DMS 273 (cell line): ENCODE data around the gene TNFRSF4.

Experiments
- DNase-seq: peaks from one replicate; lab custom pipeline; 2025; ENCODE audit not compliant: unreplicated experiment; lab: John Stamatoyannopoulos, UW

Gene TNFRSF4

GRCh38 chr1:1219341-1219740 lies 5.4 kb upstream of the TNFRSF4 start:
- no peak for DNase-seq

- no peak for DNase-seq
Observed at GRCh38 chr1:1218524-1219200, 4.7 kb upstream of the TNFRSF4 start.

GRCh38 chr1:1217621-1218523 lies 3.9 kb upstream of the TNFRSF4 start:
- DNase-seq: no peak

- no peak for DNase-seq
Observed at GRCh38 chr1:1216770-1217620, 3.0 kb upstream of the TNFRSF4 start.

GRCh38 chr1:1215881-1216605 lies 2.1 kb upstream of the TNFRSF4 start:
- no peak for DNase-seq

DNA sequence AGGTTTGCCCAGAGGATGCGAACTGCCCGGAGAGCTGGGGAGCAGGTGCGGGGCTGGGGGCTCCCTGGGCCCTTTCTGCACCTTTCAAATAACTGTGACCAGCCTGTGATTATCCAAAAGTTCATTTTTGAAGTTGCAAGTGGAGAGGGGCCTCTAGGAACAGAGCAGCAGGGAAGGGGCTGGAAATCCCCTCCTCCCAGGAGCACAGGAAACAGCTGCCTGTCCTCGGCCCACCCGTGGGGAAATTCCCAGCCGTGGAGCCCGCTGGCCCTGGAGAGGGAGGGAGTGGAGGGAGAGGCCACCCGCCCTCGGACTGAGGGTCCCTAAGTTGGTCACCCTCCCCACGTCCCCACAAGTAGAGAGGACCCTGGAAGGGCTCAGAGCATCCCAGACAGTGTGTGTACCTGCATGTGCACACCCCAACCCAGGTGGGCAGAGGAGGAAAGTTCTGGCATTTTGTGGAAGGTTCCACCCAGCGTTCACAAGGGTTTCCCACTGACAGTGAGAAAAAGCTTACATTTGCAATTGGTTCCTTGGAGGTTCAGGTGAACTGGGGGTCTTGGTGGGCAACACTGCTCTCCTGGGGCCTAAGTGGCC lies 1.2 kb upstream of the TNFRSF4 start:
- no peak for DNase-seq

GRCh38 chr1:1212780-1213344 lies 1.1 kb downstream of the TNFRSF4 start:
- DNase-seq: no peak

DNA sequence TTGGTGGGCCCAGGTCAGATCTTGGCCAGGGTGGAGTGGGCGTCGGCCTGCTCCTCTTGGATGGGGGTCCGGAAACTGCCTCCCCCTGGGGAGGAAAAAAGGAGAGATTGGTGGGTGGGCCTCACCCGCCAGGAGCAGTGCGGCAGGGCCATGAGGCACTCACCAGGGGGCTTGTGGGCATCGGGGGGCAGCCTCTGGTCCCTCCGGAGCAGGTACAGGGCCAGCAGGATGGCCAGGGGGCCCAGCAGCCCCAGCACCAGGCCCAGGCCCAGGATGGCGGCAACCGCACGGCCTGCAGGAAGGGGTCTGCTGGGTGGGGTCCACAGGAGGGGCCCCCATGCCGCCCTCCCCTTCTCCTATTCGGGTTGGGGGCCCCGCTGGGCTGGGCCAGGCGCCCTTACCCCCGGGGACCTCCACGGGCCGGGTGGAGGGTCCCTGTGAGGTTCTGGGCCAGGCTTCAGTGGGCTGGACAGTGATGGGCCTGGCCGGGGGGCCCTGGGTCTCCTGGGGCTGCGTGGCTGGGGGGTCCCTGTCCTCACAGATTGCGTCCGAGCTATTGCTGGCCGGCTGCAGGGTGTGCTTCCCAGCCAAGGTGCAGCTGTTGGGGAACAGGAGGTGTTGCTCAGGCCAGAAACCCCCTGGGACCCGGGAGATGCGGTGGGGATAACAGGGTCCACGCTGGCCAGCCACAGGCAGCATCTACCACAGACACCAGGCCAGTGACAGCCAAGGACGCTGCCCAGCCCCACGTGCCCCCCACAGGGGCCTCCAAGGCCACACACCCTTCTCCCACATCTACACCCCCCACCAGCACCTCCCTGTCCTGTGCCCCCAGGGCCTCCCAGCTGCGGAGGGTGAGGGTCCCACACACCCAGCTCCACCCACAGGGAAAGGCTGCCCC lies 2.2 kb downstream of the TNFRSF4 start:
- no peak for DNase-seq

DNA sequence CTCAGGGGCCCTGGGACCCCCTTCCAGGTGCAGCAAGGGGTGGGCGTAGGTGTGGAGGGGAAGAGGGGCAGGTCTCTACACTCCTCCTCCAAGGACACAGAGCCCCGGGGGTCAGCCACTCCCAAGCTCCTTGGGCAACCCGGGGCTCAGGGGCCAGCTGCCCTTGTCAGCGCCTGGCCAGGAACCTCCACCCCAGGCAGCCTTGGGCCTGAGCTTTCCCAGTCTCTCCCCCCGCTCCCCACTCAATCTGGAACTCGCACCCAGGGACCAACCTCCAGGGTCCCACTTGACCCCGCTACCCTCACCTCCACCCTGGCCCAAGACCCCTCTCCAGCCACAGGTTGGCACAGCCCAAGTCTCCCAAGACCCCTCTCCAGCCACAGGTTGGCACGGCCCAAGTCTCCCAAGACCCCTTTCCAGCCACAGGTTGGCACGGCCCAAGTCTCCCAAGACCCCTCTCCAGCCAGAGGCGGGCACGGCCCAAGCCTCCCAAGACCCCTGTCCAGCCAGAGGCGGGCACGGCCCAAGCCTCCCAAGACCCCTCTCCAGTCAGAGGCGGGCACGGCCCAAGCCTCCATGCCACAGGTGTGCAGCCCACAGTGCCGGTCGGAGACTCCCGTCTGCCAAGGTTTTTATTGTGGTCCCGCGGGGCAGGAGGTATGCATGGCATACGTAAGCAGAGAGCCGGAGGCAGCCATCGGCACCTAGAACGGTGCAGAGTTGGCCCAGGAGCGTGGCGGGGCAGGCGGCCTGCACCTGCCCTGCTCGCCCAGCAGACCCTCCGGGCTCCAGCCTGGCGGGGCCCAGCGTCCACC lies 3.0 kb downstream of the TNFRSF4 start:
- peak; percentile 56 for DNase-seq

GRCh38 chr1:1208713-1209433 lies 5.1 kb downstream of the TNFRSF4 start:
- peak; percentile 64 for DNase-seq

DNA sequence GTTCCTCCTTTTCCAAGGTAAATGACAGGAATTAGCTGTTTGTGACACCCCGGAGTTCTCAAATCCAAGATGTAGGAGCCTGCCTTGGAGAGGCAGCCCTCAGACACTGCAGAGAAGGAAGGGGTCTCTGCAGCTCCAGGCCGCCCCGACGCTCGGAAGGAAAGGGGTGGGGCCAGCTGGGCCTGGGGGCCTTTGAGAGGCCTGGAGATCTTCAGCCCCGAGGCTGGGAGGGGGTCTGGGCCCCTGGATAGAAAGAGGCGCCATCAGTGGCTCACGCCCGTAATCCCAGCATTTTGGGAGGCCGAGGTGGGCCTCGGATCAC lies 6.4 kb downstream of the TNFRSF4 start:
- no peak for DNase-seq

DNA sequence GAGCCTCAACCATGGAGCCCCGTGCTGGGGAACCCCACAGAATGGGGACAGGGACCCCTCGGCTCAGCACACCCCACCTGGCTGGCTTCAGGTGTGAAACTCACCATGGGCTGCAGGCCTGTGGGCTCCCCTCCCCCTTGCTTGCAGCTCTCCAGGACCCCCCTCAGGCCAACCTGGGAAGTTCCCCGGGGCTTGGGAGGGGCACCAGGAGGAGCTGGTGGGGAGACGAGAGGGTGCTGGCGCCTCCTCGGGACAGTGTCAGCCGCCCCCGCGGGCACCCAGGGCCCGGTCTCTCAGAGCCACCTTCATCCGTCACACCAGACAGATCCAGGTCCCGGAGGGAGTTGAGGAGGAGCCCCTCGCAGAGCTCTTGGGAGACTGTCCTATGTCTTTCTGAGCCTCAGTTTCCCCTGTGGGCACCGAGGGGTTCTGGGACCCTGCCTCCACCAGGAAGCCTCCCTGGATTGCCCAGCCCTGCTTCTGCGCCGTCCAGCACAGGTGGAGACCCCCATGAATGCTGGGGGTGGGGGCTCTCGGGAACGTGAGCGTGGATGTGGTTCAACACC lies 6.9 kb downstream of the TNFRSF4 start:
- no peak for DNase-seq

- no peak for DNase-seq
Observed at GRCh38 chr1:1206376-1206965, 7.5 kb downstream of the TNFRSF4 start, which contains the start of gene TNFRSF18. TNFRSF18 (minus strand) TSS chr1:1206592; CDS start chr1:1206571, 21 bp downstream.

DNA sequence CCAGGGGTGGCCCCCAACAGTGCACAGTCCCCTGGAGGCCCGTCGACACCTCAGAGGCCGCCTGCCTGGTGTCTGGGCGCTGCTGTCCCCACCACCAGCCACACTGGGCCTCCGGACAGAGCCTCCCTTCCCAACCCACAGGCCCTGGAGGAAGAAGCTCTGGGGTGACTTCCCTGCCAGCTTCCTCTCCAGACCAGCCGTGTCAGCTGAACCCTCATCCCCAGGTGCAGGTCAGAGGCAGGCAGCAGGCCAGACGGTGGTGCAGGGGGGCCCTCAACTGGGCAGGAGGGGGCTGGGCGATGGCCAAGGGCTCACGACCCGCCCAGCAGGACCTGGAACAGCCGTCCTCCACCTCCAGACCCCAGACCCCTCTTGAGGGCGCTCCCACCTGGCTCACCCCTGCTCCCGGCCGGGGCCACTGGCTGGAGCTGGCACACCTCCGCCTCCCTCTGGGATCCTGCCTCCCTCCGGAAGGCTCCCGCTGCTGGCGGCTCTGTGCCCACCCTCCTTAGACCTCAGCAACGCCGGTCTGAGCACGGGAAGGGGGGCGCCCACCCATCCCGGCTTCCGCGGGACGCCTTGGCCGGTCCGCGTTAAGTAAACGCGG lies 8.1 kb downstream of the TNFRSF4 start:
- DNase-seq: no peak

- no peak for DNase-seq
Observed at GRCh38 chr1:1204998-1205768, 8.8 kb downstream of the TNFRSF4 start.
